Neuronal stem cell (in vitro differentiated cells): ENCODE data around the gene CHGA.
A peak's percentile ranks its signal among the peaks of the same experiment; 100 is the strongest.

ENCODE experiments used
- DNase-seq: peaks from one replicate; pipeline ENCODE4 v3.0.0-alpha.2; 2013; ENCODE audit warnings: low spot score
- H2AFZ ChIP-seq: one replicate; pipeline ENCODE4 v1.6.1; 2013; ENCODE audit warnings: mild to moderate bottlenecking, low read length, inconsistent platforms
- H2AK5ac ChIP-seq: 2 replicates; pipeline ENCODE4 v1.6.1; 2013; ENCODE audit warnings: low read depth, mild to moderate bottlenecking, inconsistent platforms, low read length, moderate library complexity, mixed read lengths
- H2BK120ac ChIP-seq: 2 replicates; pipeline ENCODE4 v1.6.1; 2013; ENCODE audit warnings: low read depth, mild to moderate bottlenecking, inconsistent platforms, low read length, moderate library complexity, mixed read lengths
- H2BK12ac ChIP-seq: one replicate; pipeline ENCODE4 v1.6.1; 2013; ENCODE audit warnings: low read length, inconsistent platforms
- H2BK15ac ChIP-seq: 2 replicates; pipeline ENCODE4 v1.6.1; 2013; ENCODE audit warnings: mild to moderate bottlenecking, low read length, inconsistent platforms, mixed read lengths
- H2BK5ac ChIP-seq: one replicate; pipeline ENCODE4 v1.6.1; 2013; ENCODE audit warnings: inconsistent platforms, mild to moderate bottlenecking, low read length, moderate library complexity
- H3K14ac ChIP-seq: one replicate; pipeline ENCODE4 v1.6.1; 2013; ENCODE audit warnings: low read length, inconsistent platforms
- H3K18ac ChIP-seq: 2 replicates; pipeline ENCODE4 v1.6.1; 2013; ENCODE audit warnings: low read length, inconsistent platforms
- H3K23ac ChIP-seq: 2 replicates; pipeline ENCODE4 v1.6.1; 2013; ENCODE audit warnings: low read depth, mild to moderate bottlenecking, mixed read lengths, low read length, inconsistent platforms; ENCODE audit not compliant: poor library complexity
- H3K27ac ChIP-seq: replicated peaks from 3 replicates; pipeline ENCODE4 v1.5.1; 2013; ENCODE audit warnings: low read length, inconsistent platforms
- H3K27me3 ChIP-seq, 3 experiments: 2 replicates each; pipeline ENCODE4 v1.6.1; 2013; ENCODE audit warnings: low read length in 3 of 3, mild to moderate bottlenecking in 2 of 3, inconsistent platforms in 1 of 3, low read depth in 1 of 3, mixed read lengths in 1 of 3, moderate library complexity in 1 of 3; ENCODE audit not compliant: control insufficient read depth in 3 of 3, insufficient read depth in 3 of 3
- H3K36me3 ChIP-seq, 2 donors: replicated peaks in 1 of 2; 2 replicates each; pipeline ENCODE4 v1.6.1; 2013; ENCODE audit warnings: low read length in 2 of 2; ENCODE audit not compliant: control insufficient read depth in 2 of 2, insufficient read depth in 2 of 2
- H3K4ac ChIP-seq: 2 replicates; pipeline ENCODE4 v1.6.1; 2013; ENCODE audit warnings: inconsistent platforms, mild to moderate bottlenecking, low read length, moderate library complexity
- H3K4me1 ChIP-seq, 2 donors: 1 replicate in 1 of 2; 2 replicates in 1 of 2; pipeline ENCODE4 v1.6.1; 2013; ENCODE audit warnings: low read length in 2 of 2, low read depth in 1 of 2; ENCODE audit not compliant: control insufficient read depth in 2 of 2, insufficient read depth in 1 of 2
- H3K4me2 ChIP-seq: one replicate; pipeline ENCODE4 v1.6.1; 2013; ENCODE audit warnings: mild to moderate bottlenecking, low read length, inconsistent platforms; ENCODE audit not compliant: insufficient read depth, poor library complexity, severe bottlenecking
- H3K4me3 ChIP-seq, 2 donors: 2 replicates each; pipeline ENCODE4 v1.5.1; 2013; ENCODE audit warnings: low read length in 2 of 2, mild to moderate bottlenecking in 2 of 2, inconsistent platforms in 1 of 2, moderate library complexity in 1 of 2
- H3K79me1 ChIP-seq: one replicate; pipeline ENCODE4 v1.6.1; 2013; ENCODE audit warnings: low read depth, mild to moderate bottlenecking, inconsistent platforms, low read length, moderate library complexity
- H3K9ac ChIP-seq: one replicate; pipeline ENCODE4 v1.6.1; 2013; ENCODE audit warnings: mild to moderate bottlenecking, low read depth, low read length, inconsistent platforms; ENCODE audit not compliant: poor library complexity
- H3K9me3 ChIP-seq, 2 donors: replicated peaks in 1 of 2; 2 replicates each; pipeline versions ENCODE3 to v1.6.1; 2013; ENCODE audit warnings: low read length in 2 of 2, mild to moderate bottlenecking in 2 of 2, inconsistent platforms in 1 of 2, low read depth in 1 of 2, mixed read lengths in 1 of 2, moderate library complexity in 1 of 2; ENCODE audit not compliant: control insufficient read depth in 2 of 2, insufficient read depth in 1 of 2
- H4K8ac ChIP-seq: one replicate; pipeline ENCODE4 v1.6.1; 2013; ENCODE audit warnings: low read depth, mild to moderate bottlenecking, inconsistent platforms, low read length, moderate library complexity
- H4K91ac ChIP-seq: one replicate; pipeline ENCODE4 v1.6.1; 2013; ENCODE audit warnings: low read length, low read depth, mild to moderate bottlenecking, inconsistent platforms; ENCODE audit not compliant: poor library complexity
- WGBS, 2 donors: extraction: QIAGEN DNeasy Blood & Tissue Kit; methylation state at CpG; one replicate each; pipeline ENCODE4 v1.1.7; 2013; ENCODE audit warnings: missing lambda C conversion rate in 2 of 2, mixed read lengths in 1 of 2; ENCODE audit not compliant: insufficient read length in 2 of 2, insufficient replicate concordance in 1 of 2; ENCODE audit errors: extremely low coverage in 2 of 2; 5-methylcytosine and 5-hydroxymethylcytosine counted together

Gene CHGA

DNA sequence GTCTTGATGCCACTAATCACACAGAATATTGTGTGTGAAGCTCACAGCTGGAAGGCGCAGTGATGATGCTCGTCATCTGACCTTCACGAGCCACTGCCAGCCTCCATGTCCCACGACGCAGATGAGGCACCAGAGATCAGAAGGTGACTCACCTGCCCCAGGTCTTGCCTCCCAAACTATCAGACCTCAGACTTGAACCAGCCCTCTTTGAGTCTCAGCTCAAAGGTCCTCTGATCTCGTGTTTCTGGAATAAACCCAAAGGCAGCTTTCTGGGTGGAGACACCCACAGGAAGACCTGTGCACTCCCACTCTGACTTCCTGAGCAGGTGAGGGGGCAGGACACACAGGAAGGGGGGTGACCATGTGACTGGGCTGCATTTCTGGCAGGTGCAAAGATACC lies 19.6 kb upstream of the CHGA start:
- Histone ChIP-seq H2BK5ac (no peak overlapping the region), H2BK15ac (no peak overlapping the region)

GRCh38 chr14:92905667-92906066 lies 17.3 kb upstream of the CHGA start:
- Histone ChIP-seq H2BK5ac (no peak overlapping the region), H3K9ac (no peak overlapping the region), H3K36me3 (peaks cover 0 to 1% of the 10 kb centered on the region in 2 donors), H2AFZ (no peak overlapping the region), H3K27me3 (peaks cover 0 to 47% (median 1%) of the 10 kb centered on the region in 3 experiments), H2BK15ac (no peak overlapping the region), H3K4me3 (no peak overlapping the region), H3K27ac (no peak overlapping the region), H3K14ac (no peak overlapping the region), H2BK12ac (no peak overlapping the region), H4K8ac (no peak overlapping the region), H2BK120ac (no peak overlapping the region), H3K4me2 (no peak overlapping the region), H3K9me3 (peaks cover 0 to 4% of the 10 kb centered on the region in 2 donors), H4K91ac (no peak overlapping the region), H3K79me1 (no peaks in the 10 kb centered on the region), H3K18ac (no peak overlapping the region), H3K23ac (no peak overlapping the region), H2AK5ac (no peak overlapping the region), H3K4ac (no peak overlapping the region), H3K4me1 (peaks cover 0 to 13% of the 10 kb centered on the region in 2 donors)
- no CpG with 5 or more reads among the region's 8 CpGs for WGBS, 2 donors
- no peak for DNase-seq

More for the DNA sequence above, 19.6 kb upstream of the CHGA start:
- DNase-seq: no peak
- Histone ChIP-seq H3K79me1 (no peaks in the 10 kb centered on the region), H3K4me1 (peaks cover 0 to 13% of the 10 kb centered on the region in 2 donors), H2AK5ac (no peak overlapping the region), H3K4me2 (no peak overlapping the region), H2AFZ (no peak overlapping the region), H3K18ac (peak overlapping the region; percentile 23), H4K91ac (no peak overlapping the region), H3K14ac (no peak overlapping the region), H3K4ac (no peak overlapping the region), H2BK12ac (no peak overlapping the region), H3K4me3 (no peak overlapping the region), H3K36me3 (no peaks in the 10 kb centered on the region), H3K9me3 (peaks cover 0 to 2% of the 10 kb centered on the region in 2 donors), H3K9ac (no peak overlapping the region), H3K27ac (no peak overlapping the region), H2BK120ac (peak overlapping the region; percentile 19), H3K23ac (no peak overlapping the region), H4K8ac (no peak overlapping the region), H3K27me3 (peaks cover 0 to 50% (median 1%) of the 10 kb centered on the region in 3 experiments)
- no CpG with 5 or more reads among the region's 6 CpGs for WGBS, 2 donors

DNA sequence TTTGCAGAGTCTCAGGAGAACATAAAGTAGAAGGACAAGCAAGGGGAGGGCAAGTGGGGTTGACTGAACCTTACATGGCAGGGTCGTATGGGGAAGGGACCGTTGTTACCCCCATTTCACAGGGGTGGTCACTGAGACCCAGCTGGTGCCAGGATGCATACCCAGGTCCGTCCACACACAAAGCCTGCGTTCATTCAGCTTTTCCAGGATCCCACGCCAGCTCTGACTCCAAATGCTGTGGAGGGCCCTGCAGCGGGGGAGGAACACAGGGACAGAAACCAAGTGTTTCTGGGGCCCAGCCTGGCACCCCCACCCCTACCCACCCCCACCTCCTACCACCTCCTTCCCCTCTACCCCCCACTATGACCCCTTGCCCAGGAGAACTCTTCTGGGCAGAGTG lies 16.5 kb upstream of the CHGA start:
- H2AK5ac ChIP-seq: no peak overlapping the region
- no peak overlapping the region for H2BK120ac ChIP-seq
- no peak overlapping the region for H3K27ac ChIP-seq
- H3K79me1 ChIP-seq: no peaks in the 10 kb centered on the region
- peaks cover 0 to 4% of the 10 kb centered on the region in 2 donors for H3K9me3 ChIP-seq
- no peak for DNase-seq
- peaks cover 0 to 13% of the 10 kb centered on the region in 2 donors for H3K4me1 ChIP-seq
- no peak overlapping the region for H2BK5ac ChIP-seq
- H3K36me3 ChIP-seq: peaks cover 0 to 1% of the 10 kb centered on the region in 2 donors
- no peak overlapping the region for H3K14ac ChIP-seq
- no peak overlapping the region for H3K18ac ChIP-seq
- peaks cover 0 to 41% (median 1%) of the 10 kb centered on the region in 3 experiments for H3K27me3 ChIP-seq
- H4K8ac ChIP-seq: no peak overlapping the region
- H3K9ac ChIP-seq: no peak overlapping the region
- H3K23ac ChIP-seq: no peak overlapping the region
- no peak overlapping the region for H2BK15ac ChIP-seq
- H2AFZ ChIP-seq: no peak overlapping the region
- H3K4ac ChIP-seq: no peak overlapping the region
- no peak overlapping the region for H3K4me2 ChIP-seq
- H4K91ac ChIP-seq: no peak overlapping the region
- H3K4me3 ChIP-seq: no peak overlapping the region
- no peak overlapping the region for H2BK12ac ChIP-seq
- WGBS, 2 donors: no CpG with 5 or more reads among the region's 6 CpGs

DNA sequence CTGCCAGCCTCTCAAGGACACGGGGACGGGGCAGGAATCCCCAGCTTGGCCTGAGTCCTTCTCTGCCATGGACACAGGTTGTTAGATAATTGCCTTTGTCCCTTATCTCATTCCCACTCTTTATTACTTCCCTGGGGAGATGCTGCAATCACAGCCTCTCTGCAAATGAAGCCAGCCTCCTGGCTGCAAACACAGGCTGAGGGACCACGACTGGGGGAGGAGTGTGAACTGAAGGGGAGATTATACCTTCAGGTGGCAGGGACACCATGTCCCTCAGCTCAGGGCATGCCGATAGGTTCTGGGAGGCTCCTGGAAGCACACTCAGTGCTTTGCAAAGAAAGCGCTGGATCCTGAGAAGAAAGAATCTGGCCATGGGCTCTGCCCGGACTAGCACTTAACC lies 16.1 kb upstream of the CHGA start:
- Histone ChIP-seq H3K4me1 (peaks cover 0 to 13% of the 10 kb centered on the region in 2 donors), H2AK5ac (no peak overlapping the region), H3K23ac (no peak overlapping the region), H3K4ac (no peak overlapping the region), H2BK120ac (no peak overlapping the region), H2BK5ac (no peak overlapping the region), H3K79me1 (no peaks in the 10 kb centered on the region), H2AFZ (no peak overlapping the region), H3K36me3 (peaks cover 0 to 1% of the 10 kb centered on the region in 2 donors), H3K9ac (no peak overlapping the region), H4K8ac (no peak overlapping the region), H3K27ac (no peak overlapping the region), H3K4me2 (no peak overlapping the region), H3K27me3 (peaks cover 0 to 41% (median 1%) of the 10 kb centered on the region in 3 experiments), H4K91ac (no peak overlapping the region), H3K18ac (no peak overlapping the region), H2BK12ac (no peak overlapping the region), H2BK15ac (no peak overlapping the region), H3K4me3 (no peak overlapping the region), H3K9me3 (peaks cover 0 to 4% of the 10 kb centered on the region in 2 donors), H3K14ac (no peak overlapping the region)
- WGBS, 2 donors: no CpG with 5 or more reads among the region's 6 CpGs
- DNase-seq: no peak
